GM21717 (cell line): Measurements from ENCODE around the gene MINDY4.

Source experiments
- ATAC-seq: cut with Tn5 transposase; IDR thresholded peaks from one replicate; pipeline ENCODE4 v1.9.1; 2021; ENCODE audit warnings: mild to moderate bottlenecking, moderate library complexity; ENCODE audit not compliant: unreplicated experiment

MINDY4 gene

GRCh38 chr7:30896783-30897637 is 125.8 kb downstream of the MINDY4 start:
- ATAC-seq = no peak

- ATAC-seq = no peak
Observed at GRCh38 chr7:30897770-30898169, 126.6 kb downstream of the MINDY4 start.

GRCh38 chr7:30898411-30898810 is 127.2 kb downstream of the MINDY4 start:
- no peak for ATAC-seq

- no peak for ATAC-seq
Observed at GRCh38 chr7:30899066-30899465, 127.8 kb downstream of the MINDY4 start.

- no peak for ATAC-seq
Observed at GRCh38 chr7:30899630-30900029, 128.4 kb downstream of the MINDY4 start.

DNA sequence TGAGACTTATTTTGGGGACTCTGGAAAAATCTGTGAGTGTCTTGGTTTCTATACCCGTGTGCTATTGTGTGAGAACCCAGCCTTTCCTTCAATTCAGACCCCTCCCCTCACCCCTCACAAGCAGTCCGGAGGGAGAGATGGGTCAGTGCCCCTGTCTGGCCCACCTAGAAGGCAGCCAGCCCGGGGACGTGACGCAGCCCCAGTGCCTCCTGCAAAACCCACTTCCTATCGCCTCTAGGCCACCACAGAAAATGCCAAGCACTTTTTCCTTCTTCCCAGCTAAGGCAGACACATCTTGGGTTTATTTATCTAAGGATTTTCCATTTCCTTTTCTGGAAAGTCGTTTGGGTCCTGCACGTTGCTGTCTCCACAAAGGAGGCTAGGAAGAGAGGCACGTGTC is 128.8 kb downstream of the MINDY4 start:
- no peak for ATAC-seq

GRCh38 chr7:30900803-30901362 is 129.7 kb downstream of the MINDY4 start:
- ATAC-seq = no peak

- ATAC-seq = no peak
Observed at GRCh38 chr7:30901856-30902255, 130.6 kb downstream of the MINDY4 start.

DNA sequence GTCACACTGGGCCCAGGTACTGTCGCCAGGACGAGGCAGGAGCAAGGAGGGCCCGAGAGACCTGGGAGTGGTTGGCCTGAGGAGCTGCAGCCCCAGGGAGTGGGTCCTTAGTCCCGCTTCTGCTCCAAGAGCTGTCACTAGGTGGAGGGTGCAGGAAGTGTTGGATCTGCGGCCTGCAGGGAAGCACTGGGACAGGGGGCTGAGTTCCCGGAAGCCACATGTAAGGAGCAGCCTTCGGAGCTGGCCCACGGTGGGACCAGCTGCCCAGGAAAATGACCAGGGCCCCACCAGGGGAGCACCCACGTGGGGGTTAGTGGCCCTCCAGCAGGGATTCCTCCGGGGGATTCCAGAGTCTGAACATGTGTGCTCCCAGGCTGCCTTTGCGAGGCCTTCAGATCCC is 131.2 kb downstream of the MINDY4 start:
- ATAC-seq = no peak

GRCh38 chr7:30903146-30903545 is 131.9 kb downstream of the MINDY4 start:
- ATAC-seq = no peak

DNA sequence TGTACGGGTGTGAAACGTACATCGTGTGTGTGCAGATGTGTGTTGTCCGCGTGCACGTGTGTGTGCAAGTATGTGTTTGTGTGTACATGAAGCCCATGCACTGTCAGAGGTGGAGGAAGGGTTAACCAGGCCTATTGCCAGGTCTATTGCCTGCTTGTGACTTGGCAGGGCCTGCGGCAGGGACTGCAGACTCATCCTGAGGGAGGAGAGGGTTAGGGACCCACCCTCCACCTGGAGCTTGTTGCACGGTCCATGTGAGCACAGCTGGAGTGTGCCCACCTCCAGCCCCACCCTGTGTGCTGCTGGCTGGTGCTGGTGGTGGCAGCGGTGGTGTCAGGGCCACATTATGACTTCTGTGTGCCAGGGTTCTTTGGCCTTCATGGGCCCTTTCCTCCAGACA is 133.3 kb downstream of the MINDY4 start:
- no peak for ATAC-seq

DNA sequence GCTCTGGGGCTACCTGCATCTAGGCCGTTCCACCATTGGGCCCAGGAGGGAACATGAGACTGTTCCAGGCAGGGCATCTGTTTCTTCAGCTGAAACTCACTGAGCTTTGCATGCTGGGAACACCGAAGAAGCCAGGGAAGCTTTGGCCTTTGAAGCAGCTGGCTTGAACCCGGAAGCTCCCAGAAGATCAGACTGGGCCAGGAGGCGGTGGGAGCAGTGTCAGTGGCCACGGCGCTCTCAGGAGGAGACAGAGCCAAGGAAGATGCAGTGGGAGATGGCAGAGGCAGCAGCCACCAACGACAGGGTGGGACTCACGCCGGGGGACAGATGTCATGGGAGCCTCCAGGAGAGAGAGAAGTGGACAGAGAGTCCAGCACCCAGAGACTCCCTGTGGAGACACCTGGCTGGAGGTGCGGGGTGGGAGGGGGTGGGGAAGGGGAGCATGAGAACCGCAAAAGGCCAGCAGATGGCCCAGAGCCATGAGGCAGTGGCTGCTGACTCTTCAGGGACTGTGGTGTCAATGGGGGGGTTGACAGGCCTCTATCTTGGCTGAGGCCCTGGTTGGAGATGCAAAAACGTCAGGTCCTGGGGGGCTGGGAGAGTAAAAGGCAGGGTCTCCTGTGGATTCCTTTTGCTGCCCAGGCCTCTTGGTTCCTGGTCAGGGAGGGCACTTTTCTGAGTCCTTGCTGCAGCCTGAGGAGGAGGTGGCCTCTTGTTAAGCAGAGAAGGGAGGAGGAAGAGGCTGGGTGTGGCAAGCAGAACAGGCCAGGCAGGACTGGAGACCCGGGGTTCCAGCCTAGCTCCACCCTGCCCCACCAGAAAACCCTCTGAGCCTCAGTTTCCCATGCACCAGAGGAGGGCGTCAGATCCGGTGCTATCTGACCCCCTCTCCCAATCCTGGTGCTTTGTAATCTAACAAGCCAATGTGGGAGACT is 134.1 kb downstream of the MINDY4 start:
- no peak for ATAC-seq

- ATAC-seq = no peak
Observed at GRCh38 chr7:30906014-30906413, 134.8 kb downstream of the MINDY4 start.

GRCh38 chr7:30906515-30907240 is 135.5 kb downstream of the MINDY4 start:
- ATAC-seq = no peak

- no peak for ATAC-seq
Observed at GRCh38 chr7:30907527-30908267, 136.5 kb downstream of the MINDY4 start.

- ATAC-seq = no peak
Observed at GRCh38 chr7:30908681-30909080, 137.5 kb downstream of the MINDY4 start.

GRCh38 chr7:30909431-30909830 is 138.2 kb downstream of the MINDY4 start:
- ATAC-seq = no peak

DNA sequence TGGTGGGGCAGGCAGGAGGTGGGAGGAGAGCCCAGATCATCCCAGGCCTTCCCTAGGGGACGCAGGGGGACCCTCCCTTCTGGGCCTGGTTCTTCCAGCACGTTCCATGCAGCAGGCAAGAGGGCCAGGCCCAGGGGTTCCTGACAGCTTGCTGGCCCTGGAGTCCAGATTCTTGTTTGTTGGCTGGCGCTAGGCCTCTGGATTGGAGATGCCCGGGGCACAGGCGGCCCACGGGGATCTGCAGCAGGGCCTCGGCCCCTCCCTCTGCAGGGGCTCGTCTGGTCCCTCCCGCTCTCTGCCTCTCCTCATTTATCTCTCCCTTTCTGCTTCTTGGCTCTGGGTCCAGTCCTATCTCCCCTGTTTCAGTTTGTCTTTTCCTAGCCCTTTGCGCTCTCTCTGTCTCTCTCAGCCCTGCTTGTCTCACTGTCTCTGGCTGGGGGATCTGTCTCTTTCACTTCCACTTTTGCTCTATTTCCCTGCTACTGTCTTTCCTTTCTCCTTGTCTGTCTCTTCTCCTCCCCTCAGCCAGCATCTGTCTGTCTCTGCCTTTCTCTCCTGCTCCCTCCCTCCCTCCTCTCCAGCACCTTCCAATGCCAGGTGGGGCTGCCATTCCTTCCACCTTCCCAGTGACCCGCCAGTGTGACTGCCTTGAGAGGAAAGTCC is 139.3 kb downstream of the MINDY4 start:
- no peak for ATAC-seq

DNA sequence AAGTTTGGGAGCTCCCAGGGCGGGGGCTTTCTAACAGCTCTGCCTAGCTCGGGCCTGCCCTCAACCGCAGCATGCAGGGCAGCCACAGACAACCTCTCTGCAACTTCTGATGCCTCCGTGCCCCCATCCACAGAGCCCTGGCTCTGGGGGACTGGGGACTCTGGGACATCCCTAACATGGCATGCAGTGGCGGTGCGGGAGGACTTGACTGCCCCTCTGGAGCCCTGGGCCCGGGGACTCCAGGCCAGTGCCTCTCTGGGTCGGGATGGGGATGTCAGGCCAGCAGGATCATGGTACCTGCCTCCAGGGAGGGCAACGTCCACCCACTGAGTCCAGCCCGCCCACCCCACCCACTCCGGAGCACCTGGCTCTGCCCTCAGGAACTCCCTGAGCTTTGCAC is 139.9 kb downstream of the MINDY4 start:
- no peak for ATAC-seq

- no peak for ATAC-seq
Observed at GRCh38 chr7:30911561-30911969, 140.3 kb downstream of the MINDY4 start, which contains the start of gene AQP1. AQP1 (plus strand) TSS chr7:30911853; CDS start chr7:30911910, 57 bp downstream.
